GM12875 (cell line): ENCODE measurements around the gene GAK.

Experiments
- H3K4me3 ChIP-seq: one replicate; pipeline ENCODE4 v1.5.1; 2011; ENCODE audit warnings: low read depth, low read length, control low read depth
- CTCF ChIP-seq: IDR thresholded peaks from 2 replicates; pipeline ENCODE4 v1.5.1; 2011; ENCODE audit warnings: low read depth, mild to moderate bottlenecking, control low read depth, inconsistent platforms, low read length, moderate library complexity, borderline replicate concordance; ENCODE audit not compliant: insufficient read depth

GAK gene

GRCh38 chr4:823761-824460 lies 108.2 kb downstream of the GAK start:
- TF ChIP-seq CTCF: no peak
- H3K4me3 ChIP-seq: no peak overlapping the region

- TF ChIP-seq CTCF: no peak
- H3K4me3 ChIP-seq: no peak overlapping the region
These were observed 108.8 kb downstream of the GAK start for GRCh38 chr4:823176-823760.

GRCh38 chr4:822361-823175 lies 109.5 kb downstream of the GAK start:
- no peak overlapping the region for H3K4me3 ChIP-seq
- no peak for TF ChIP-seq CTCF

GRCh38 chr4:821631-822030 lies 110.5 kb downstream of the GAK start:
- no peak for TF ChIP-seq CTCF
- H3K4me3 ChIP-seq: no peak overlapping the region

- TF ChIP-seq CTCF: no peak
- H3K4me3 ChIP-seq: no peak overlapping the region
These were observed 110.9 kb downstream of the GAK start for GRCh38 chr4:821181-821591.

- H3K4me3 ChIP-seq: no peak overlapping the region
- no peak for TF ChIP-seq CTCF
These were observed 111.6 kb downstream of the GAK start for GRCh38 chr4:820230-821172.
